SK-N-SH (cell line): ENCODE results near the gene FRS2. TPM values are rescaled to one million over a fixed set of nuclear protein-coding genes. Genes with fewer than 3 reads are reported as not detected.

Experiments used
- CTCF ChIA-PET: fragments of 300-600, 350-600 bp; formaldehyde crosslinking; extraction: SDS; loops from one replicate; lab custom pipeline; 2021; lab: Yijun Ruan, JAX
- POLR2A ChIA-PET: fragments of 350-600 bp; sonication (Branson Sonifier 250); formaldehyde crosslinking; extraction: SDS; loops from one replicate; lab custom pipeline; 2020; ENCODE audit warnings: antibody characterized with exemption, inconsistent platforms; lab: Yijun Ruan, JAX
- DNase-seq: peaks from one replicate; pipeline ENCODE4 v3.0.0; 2012
- H2AFZ ChIP-seq: fragments of 200-600 bp; sonication (generic); 2 replicates; pipeline ENCODE4 v1.8.1; 2016; ENCODE audit warnings: antibody characterized with exemption, mild to moderate bottlenecking, low read depth
- H3F3A ChIP-seq: fragments of 200-600 bp; sonication (generic); replicated peaks from 2 replicates; pipeline ENCODE3; 2016; ENCODE audit warnings: antibody characterized with exemption, mild to moderate bottlenecking; ENCODE audit not compliant: insufficient read depth
- H3K27ac ChIP-seq, 2 experiments: fragments of 200-500 bp in 1 of 2; fragments of 200-600 bp in 1 of 2; sonication (Bioruptor generic) in 1 of 2; sonication (generic), shearing (Covaris generic) in 1 of 2; 2 replicates each; pipeline versions ENCODE4 v1.5.1 to v1.6.1; 2014 to 2016; ENCODE audit warnings: low read depth in 2 of 2, inconsistent platforms in 1 of 2, low read length in 1 of 2, mild to moderate bottlenecking in 1 of 2, mixed read lengths in 1 of 2
- H3K27me3 ChIP-seq: fragments of 200-600 bp; sonication (generic), shearing (Covaris generic); 2 replicates; pipeline ENCODE4 v1.6.1; 2016; ENCODE audit warnings: mixed run types; ENCODE audit not compliant: insufficient read depth
- H3K36me3 ChIP-seq, 2 experiments: fragments of 200-500 bp in 1 of 2; fragments of 200-600 bp in 1 of 2; sonication (Bioruptor generic) in 1 of 2; sonication (generic) in 1 of 2; replicated peaks in 1 of 2; 2 replicates each; pipeline versions ENCODE3 to v1.5.1; 2014 to 2016; ENCODE audit warnings: low read length in 1 of 2, mild to moderate bottlenecking in 1 of 2; ENCODE audit not compliant: insufficient read depth in 2 of 2, control insufficient read depth in 1 of 2
- H3K4me1 ChIP-seq, 2 experiments: fragments of 200-500 bp in 1 of 2; fragments of 200-600 bp in 1 of 2; sonication (Bioruptor generic) in 1 of 2; sonication (generic), shearing (Covaris generic) in 1 of 2; 2 replicates each; pipeline versions ENCODE4 v1.5.1 to v1.6.1; 2014 to 2016; ENCODE audit warnings: low read depth in 1 of 2, low read length in 1 of 2, mixed run types in 1 of 2; ENCODE audit not compliant: insufficient read depth in 2 of 2, control insufficient read depth in 1 of 2
- H3K4me2 ChIP-seq: fragments of 200-600 bp; sonication (generic), shearing (Covaris generic); 2 replicates; pipeline ENCODE4 v1.6.1; 2017; ENCODE audit warnings: mixed run types
- H3K4me3 ChIP-seq, 2 experiments: fragments of 200-500 bp in 1 of 2; fragments of 200-600 bp in 1 of 2; sonication (Bioruptor generic) in 1 of 2; sonication (generic), shearing (Covaris generic) in 1 of 2; 2 replicates each; pipeline versions ENCODE4 v1.5.1 to v1.8.1; 2014 to 2016; ENCODE audit warnings: low read depth in 2 of 2, inconsistent platforms in 1 of 2, low read length in 1 of 2, mild to moderate bottlenecking in 1 of 2, mixed read lengths in 1 of 2, moderate library complexity in 1 of 2
- H3K79me2 ChIP-seq: fragments of 200-600 bp; sonication (generic); 2 replicates; pipeline ENCODE4 v1.8.1; 2017; ENCODE audit warnings: mild to moderate bottlenecking; ENCODE audit not compliant: insufficient read depth
- H3K9ac ChIP-seq: fragments of 200-600 bp; sonication (generic); 2 replicates; pipeline ENCODE4 v1.6.1; 2017; ENCODE audit warnings: mixed run types
- H3K9me2 ChIP-seq: fragments of 200-600 bp; sonication (generic); 2 replicates; pipeline ENCODE4 v1.6.1; 2017; ENCODE audit warnings: mixed run types
- H3K9me3 ChIP-seq: fragments of 200-600 bp; sonication (generic); 2 replicates; pipeline ENCODE4 v1.6.1; 2017; ENCODE audit warnings: mixed run types, mild to moderate bottlenecking, moderate library complexity
- H4K20me1 ChIP-seq: fragments of 200-600 bp; sonication (generic); 2 replicates; pipeline ENCODE4 v1.6.1; 2017; ENCODE audit warnings: mild to moderate bottlenecking, mixed run types; ENCODE audit not compliant: insufficient read depth
- CHD2 ChIP-seq: fragments of 150-350 bp; IDR thresholded peaks from 2 replicates; pipeline ENCODE4 v1.6.1; 2018; ENCODE audit warnings: low read length; ENCODE audit not compliant: partially characterized antibody
- FOXJ3 ChIP-seq: sonication (generic); formaldehyde crosslinking; IDR thresholded peaks from 2 replicates; pipeline ENCODE4 v1.5.1; 2020; ENCODE audit warnings: mild to moderate bottlenecking, missing genetic modification reagents
- GABPA ChIP-seq: IDR thresholded peaks from 2 replicates; pipeline ENCODE4 v1.4.0; 2012; ENCODE audit warnings: low read depth, mild to moderate bottlenecking
- MEF2A ChIP-seq: IDR thresholded peaks from 2 replicates; pipeline ENCODE4 v1.4.0; 2012; ENCODE audit warnings: low read depth, borderline replicate concordance
- MXI1 ChIP-seq: IDR thresholded peaks from 2 replicates; pipeline ENCODE4 v1.6.1; 2012; ENCODE audit warnings: mild to moderate bottlenecking, low read depth, low read length, improper control_type of control experiment
- NRF1 ChIP-seq: IDR thresholded peaks from 2 replicates; pipeline ENCODE4 v1.6.1; 2012; ENCODE audit warnings: low read depth, mild to moderate bottlenecking, low read length
- POLR2AphosphoS5 ChIP-seq: IDR thresholded peaks from 2 replicates; pipeline ENCODE4 v1.6.1; 2012; ENCODE audit warnings: low read depth, low read length
- RCOR1 ChIP-seq: fragments of 150-350 bp; IDR thresholded peaks from 2 replicates; pipeline ENCODE4 v1.6.1; 2017; ENCODE audit warnings: antibody characterized with exemption, low read length
- TAF1 ChIP-seq: IDR thresholded peaks from 2 replicates; pipeline ENCODE4 v1.6.1; 2012; ENCODE audit warnings: low read depth, mild to moderate bottlenecking, low read length, moderate library complexity, borderline replicate concordance
- TEAD4 ChIP-seq: IDR thresholded peaks from 2 replicates; pipeline ENCODE4 v1.4.0; 2012; ENCODE audit warnings: mild to moderate bottlenecking, borderline replicate concordance; ENCODE audit not compliant: insufficient read depth
- USF2 ChIP-seq: fragments of 150-350 bp; IDR thresholded peaks from 2 replicates; pipeline ENCODE4 v1.6.1; 2017; ENCODE audit warnings: antibody characterized with exemption, low read length, low read depth, borderline replicate concordance
- WGBS: methylation state at CpG from one replicate; pipeline ENCODE4 v1.1.6; 2017; ENCODE audit warnings: low lambda C conversion rate; 5-methylcytosine and 5-hydroxymethylcytosine counted together
- polyA plus RNA-seq, 3 experiments: library from polyadenylated mRNA; depleted of rRNA; stranded (reverse); fragments of >200 nt; gene quantifications; 2 replicates each; pipeline ENCODE4 v1.2.3, GENCODE V29; 2012

Gene FRS2
- polyA plus RNA-seq, 1 of the 3 experiments (the other 2 are of a cell fraction), result 7.1 TPM

- H3K79me2 ChIP-seq, result peaks cover 80% of the 10 kb centered on the region
- ChIA-PET CTCF (no interaction called here), POLR2A (no interaction called here)
- peaks cover 17 to 19% of the 10 kb centered on the region in 2 experiments; a peak in 3 of 4 replicates for H3K4me1 ChIP-seq
- H3K4me3 ChIP-seq, result no peak overlapping the region
- peaks cover under 1% of the 10 kb centered on the region for H3F3A ChIP-seq
- no peak overlapping the region for H3K4me2 ChIP-seq
- H2AFZ ChIP-seq, result no peak overlapping the region
- no peak for TF ChIP-seq TEAD4
- H3K9ac ChIP-seq, result no peak overlapping the region
- no peak overlapping the region for H3K27ac ChIP-seq
- 95% methylated on average over 2 of the region's 2 CpGs for WGBS
- no peaks in the 10 kb centered on the region for H3K9me2 ChIP-seq
- H3K36me3 ChIP-seq, result no peaks in the 10 kb centered on the region
- no peaks in the 10 kb centered on the region for H3K27me3 ChIP-seq
- no peak for DNase-seq
- peaks cover 59% of the 10 kb centered on the region for H4K20me1 ChIP-seq
- H3K9me3 ChIP-seq, result no peaks in the 10 kb centered on the region
Observed at GRCh38 chr12:69473262-69473661, 3.1 kb downstream of the FRS2 start.

GRCh38 chr12:69474456-69474855 is 4.3 kb downstream of the FRS2 start:
- no peaks in the 10 kb centered on the region for H3F3A ChIP-seq
- peaks cover 0 to 6% of the 10 kb centered on the region in 2 experiments for H3K36me3 ChIP-seq
- peak overlapping the region in 1 of 2 experiments; percentile 49; a peak in 2 of 4 replicates for H3K27ac ChIP-seq
- peaks cover 70% of the 10 kb centered on the region for H4K20me1 ChIP-seq
- DNase-seq, result no peak
- ChIA-PET POLR2A (no interaction called here), CTCF (interaction anchor here (0.7 kb wide), 1 partner anchor 90 kb away, joined by 3 read pairs; no protein-coding TSS in a partner anchor)
- no peaks in the 10 kb centered on the region for H3K9me2 ChIP-seq
- H3K27me3 ChIP-seq, result no peaks in the 10 kb centered on the region
- no peak overlapping the region for H2AFZ ChIP-seq
- no peaks in the 10 kb centered on the region for H3K9me3 ChIP-seq
- TF ChIP-seq FOXJ3 (no peak), USF2 (no peak)
- peaks cover 92% of the 10 kb centered on the region for H3K79me2 ChIP-seq
- H3K4me2 ChIP-seq, result peak overlapping the region; percentile 1; the same call in 1 of the 2 replicates
- H3K4me1 ChIP-seq, result peaks cover 14 to 19% of the 10 kb centered on the region in 2 experiments; a peak in 3 of 4 replicates
- H3K4me3 ChIP-seq, result no peak overlapping the region
- WGBS, result 61% methylated on average over 2 of the region's 2 CpGs
- no peak overlapping the region for H3K9ac ChIP-seq

- no peak for TF ChIP-seq NRF1
- TF ChIP-seq POLR2AphosphoS5, result no peak
- TF ChIP-seq TEAD4, result no peak
- TF ChIP-seq MXI1, result no peak
- no peak for TF ChIP-seq TAF1
- no peak for TF ChIP-seq MEF2A
- no peak for TF ChIP-seq CHD2
- TF ChIP-seq FOXJ3, result no peak
- TF ChIP-seq RCOR1, result no peak
- no peak for TF ChIP-seq GABPA
- H3K9me2 ChIP-seq, result no peaks in the 10 kb centered on the region
- H3K79me2 ChIP-seq, result peaks cover 99% of the 10 kb centered on the region
- H3K9ac ChIP-seq, result no peak overlapping the region
- H3K4me1 ChIP-seq, result peaks cover 14 to 19% of the 10 kb centered on the region in 2 experiments; a peak in 3 of 4 replicates
- peak overlapping the region in 1 of 2 experiments; percentile 49; a peak in 1 of 4 replicates for H3K27ac ChIP-seq
- H2AFZ ChIP-seq, result no peak overlapping the region
- H3K4me3 ChIP-seq, result no peak overlapping the region
- H3F3A ChIP-seq, result no peaks in the 10 kb centered on the region
- CTCF ChIA-PET, result interaction anchor here (0.7 to 1.4 kb wide), 2 partner anchors 95 to 110 kb away, joined by 3 read pairs; partner anchors contain the start of gene CCT2
- H3K4me2 ChIP-seq, result no peak overlapping the region
- POLR2A ChIA-PET, result no interaction called here
- WGBS, result 78% methylated on average over 7 of the region's 7 CpGs
- H3K9me3 ChIP-seq, result no peaks in the 10 kb centered on the region
- H3K27me3 ChIP-seq, result no peaks in the 10 kb centered on the region
- peak; percentile 8 for DNase-seq
- H4K20me1 ChIP-seq, result peaks cover 79% of the 10 kb centered on the region
- H3K36me3 ChIP-seq, result peaks cover 0 to 11% of the 10 kb centered on the region in 2 experiments
Observed at GRCh38 chr12:69475237-69475975, 5.2 kb downstream of the FRS2 start.
